ENCODE results near the gene PSORS1C1.

PSORS1C1 gene

DNA sequence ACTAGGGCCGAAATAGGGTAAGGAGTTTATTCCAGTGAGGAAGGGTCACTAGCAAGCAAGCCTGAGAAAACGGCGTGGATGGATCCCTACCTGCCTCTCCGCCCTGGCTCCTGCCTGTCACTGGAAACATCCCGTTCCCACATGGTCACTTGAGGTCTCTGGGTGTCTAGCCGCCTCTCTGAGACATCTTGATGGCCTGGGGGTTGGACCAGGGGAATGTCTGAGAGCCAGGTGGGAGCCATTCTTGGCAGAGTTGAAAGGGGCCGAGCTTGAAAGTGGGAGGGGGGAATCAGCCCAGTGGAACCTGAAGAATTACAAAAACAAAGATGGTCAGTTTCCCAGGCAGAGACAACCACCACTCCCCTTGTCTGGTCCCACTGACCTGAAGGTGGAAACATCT lies 42.0 kb downstream of the PSORS1C1 start:
- Histone ChIP-seq H3K27me3 (ENCODE audit: insufficient read depth, poor library complexity, severe bottlenecking) (no peaks in the 10 kb centered on the region), H3K27ac (replicated peaks) (no peak overlapping the region), H3K4me3 (replicated peaks; ENCODE audit: insufficient read depth, low read length) (no peak overlapping the region)
- TF ChIP-seq POLR2AphosphoS5 (IDR thresholded peaks at IDR 0.05; ENCODE audit: low read depth): no peak
- TF ChIP-seq GABPA (IDR thresholded peaks at IDR 0.05; ENCODE audit: low read depth): no peak
- TF ChIP-seq REST (IDR thresholded peaks at IDR 0.05; ENCODE audit: insufficient replicate concordance, low read depth): no peak
- TF ChIP-seq, protein P1, sequence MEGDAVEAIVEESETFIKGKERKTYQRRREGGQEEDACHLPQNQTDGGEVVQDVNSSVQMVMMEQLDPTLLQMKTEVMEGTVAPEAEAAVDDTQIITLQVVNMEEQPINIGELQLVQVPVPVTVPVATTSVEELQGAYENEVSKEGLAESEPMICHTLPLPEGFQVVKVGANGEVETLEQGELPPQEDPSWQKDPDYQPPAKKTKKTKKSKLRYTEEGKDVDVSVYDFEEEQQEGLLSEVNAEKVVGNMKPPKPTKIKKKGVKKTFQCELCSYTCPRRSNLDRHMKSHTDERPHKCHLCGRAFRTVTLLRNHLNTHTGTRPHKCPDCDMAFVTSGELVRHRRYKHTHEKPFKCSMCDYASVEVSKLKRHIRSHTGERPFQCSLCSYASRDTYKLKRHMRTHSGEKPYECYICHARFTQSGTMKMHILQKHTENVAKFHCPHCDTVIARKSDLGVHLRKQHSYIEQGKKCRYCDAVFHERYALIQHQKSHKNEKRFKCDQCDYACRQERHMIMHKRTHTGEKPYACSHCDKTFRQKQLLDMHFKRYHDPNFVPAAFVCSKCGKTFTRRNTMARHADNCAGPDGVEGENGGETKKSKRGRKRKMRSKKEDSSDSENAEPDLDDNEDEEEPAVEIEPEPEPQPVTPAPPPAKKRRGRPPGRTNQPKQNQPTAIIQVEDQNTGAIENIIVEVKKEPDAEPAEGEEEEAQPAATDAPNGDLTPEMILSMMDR (IDR thresholded peaks at IDR 0.05; ENCODE audit: insufficient read depth, low read length): no peak
- TF ChIP-seq SPI1 (IDR thresholded peaks at IDR 0.05; ENCODE audit: borderline replicate concordance, low read depth): no peak
- DNase-seq (ENCODE audit: low read depth in 1 of 2, low spot score in 1 of 2): no peak

- TF ChIP-seq REST (IDR thresholded peaks at IDR 0.05; ENCODE audit: insufficient replicate concordance, low read depth) (no peak), GABPA (IDR thresholded peaks at IDR 0.05; ENCODE audit: low read depth) (no peak), POLR2AphosphoS5 (IDR thresholded peaks at IDR 0.05; ENCODE audit: low read depth) (no peak), SPI1 (IDR thresholded peaks at IDR 0.05; ENCODE audit: borderline replicate concordance, low read depth) (no peak)
- TF ChIP-seq, protein P1 (IDR thresholded peaks at IDR 0.05; ENCODE audit: insufficient read depth, low read length): no peak
- peak within 1 kb of the TSS; percentile 72 for H3K27ac ChIP-seq (replicated peaks)
- H3K27me3 ChIP-seq (ENCODE audit: insufficient read depth, poor library complexity, severe bottlenecking): no peaks in the 10 kb centered on the region
- DNase-seq (ENCODE audit: low read depth in 1 of 2, low spot score in 1 of 2): no peak
- H3K4me3 ChIP-seq (replicated peaks; ENCODE audit: insufficient read depth, low read length): peak within 1 kb of the TSS; percentile 88
Observed at GRCh38 chr6:31157513-31158139, 43.0 kb downstream of the PSORS1C1 start, which contains the start of gene CCHCR1. TSS of gene CCHCR1 (minus strand) at chr6:31157802. CDS start at chr6:31157600, 202 bp downstream.

- peak within 1 kb of the TSS; percentile 72 for H3K27ac ChIP-seq (replicated peaks)
- H3K27me3 ChIP-seq (ENCODE audit: insufficient read depth, poor library complexity, severe bottlenecking): no peaks in the 10 kb centered on the region
- peak; percentile 95 to 99 for DNase-seq (ENCODE audit: low read depth in 1 of 2, low spot score in 1 of 2)
Observed at GRCh38 chr6:31158140-31158862, 43.7 kb downstream of the PSORS1C1 start, which contains the start of gene TCF19. TSS of gene TCF19 (plus strand) at chr6:31158589. CDS start at chr6:31159470, 881 bp downstream.

More at GRCh38 chr6:31158140-31158862, 43.7 kb downstream of the PSORS1C1 start, which contains the start of gene TCF19:
- TF ChIP-seq, protein P1 (IDR thresholded peaks at IDR 0.05; ENCODE audit: insufficient read depth, low read length): no peak
- no peak for TF ChIP-seq SPI1 (IDR thresholded peaks at IDR 0.05; ENCODE audit: borderline replicate concordance, low read depth)
- TF ChIP-seq GABPA (IDR thresholded peaks at IDR 0.05; ENCODE audit: low read depth): no peak
- no peak for TF ChIP-seq REST (IDR thresholded peaks at IDR 0.05; ENCODE audit: insufficient replicate concordance, low read depth)
- no peak for TF ChIP-seq POLR2AphosphoS5 (IDR thresholded peaks at IDR 0.05; ENCODE audit: low read depth)
- peak within 1 kb of the TSS; percentile 88 for H3K4me3 ChIP-seq (replicated peaks; ENCODE audit: insufficient read depth, low read length)

Measured in HL-60 (cell line).